ENCODE measurements around the gene TENM4. TPM values are rescaled to one million over a fixed set of nuclear protein-coding genes. Genes with fewer than 3 reads are reported as not detected.

TENM4 gene
- total RNA-seq, 4 donors from 2014 or later = 7.7 to 39.3 (median 16.1) TPM

DNA sequence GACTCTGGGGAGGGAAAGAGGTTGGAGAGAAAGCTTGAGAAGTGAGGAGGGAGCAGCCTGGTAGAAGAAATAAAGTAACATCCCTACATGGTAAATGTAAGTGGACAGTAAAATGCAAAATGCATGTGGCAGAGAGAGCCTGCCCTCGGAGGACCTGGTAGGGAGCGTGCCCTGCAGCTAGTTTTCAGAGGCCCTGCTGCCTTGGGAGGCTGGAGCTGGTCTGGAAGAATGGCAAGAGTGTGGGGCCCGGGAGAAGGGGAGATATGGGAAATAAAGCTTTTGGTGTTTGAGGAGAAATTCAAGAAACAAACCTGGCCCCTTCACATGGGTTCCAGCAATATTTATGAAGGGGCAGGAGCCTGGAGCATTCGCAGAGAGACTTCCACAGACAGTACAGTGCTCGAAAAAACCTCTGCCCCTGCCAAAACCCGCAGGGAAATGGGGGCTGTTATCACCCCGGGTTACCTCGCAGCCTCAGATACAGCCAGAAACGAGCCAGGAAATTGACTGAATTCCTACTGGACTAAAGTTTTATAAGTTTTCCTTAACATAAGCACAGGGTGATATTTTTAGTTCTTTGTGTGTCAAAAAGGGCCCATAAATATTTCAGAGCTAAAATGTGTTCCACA, 363.0 kb downstream of the TENM4 start:
- DNase-seq = no peak
- WGBS, 2 donors = 54 to 65% methylated on average over 9 of the region's 9 CpGs
- Histone ChIP-seq H3K27me3 (no peaks in the 10 kb centered on the region), H3K9me3 (no peaks in the 10 kb centered on the region), H3K36me3 (no peaks in the 10 kb centered on the region), H3K4me3 (no peak overlapping the region), H3K4me1 (peaks cover 0 to 15% (median 0%) of the 10 kb centered on the region in 3 donors), H3K27ac (no peak overlapping the region)
- no peak for TF ChIP-seq POLR2A (IDR thresholded peaks at IDR 0.05)
- TF ChIP-seq, protein P1, sequence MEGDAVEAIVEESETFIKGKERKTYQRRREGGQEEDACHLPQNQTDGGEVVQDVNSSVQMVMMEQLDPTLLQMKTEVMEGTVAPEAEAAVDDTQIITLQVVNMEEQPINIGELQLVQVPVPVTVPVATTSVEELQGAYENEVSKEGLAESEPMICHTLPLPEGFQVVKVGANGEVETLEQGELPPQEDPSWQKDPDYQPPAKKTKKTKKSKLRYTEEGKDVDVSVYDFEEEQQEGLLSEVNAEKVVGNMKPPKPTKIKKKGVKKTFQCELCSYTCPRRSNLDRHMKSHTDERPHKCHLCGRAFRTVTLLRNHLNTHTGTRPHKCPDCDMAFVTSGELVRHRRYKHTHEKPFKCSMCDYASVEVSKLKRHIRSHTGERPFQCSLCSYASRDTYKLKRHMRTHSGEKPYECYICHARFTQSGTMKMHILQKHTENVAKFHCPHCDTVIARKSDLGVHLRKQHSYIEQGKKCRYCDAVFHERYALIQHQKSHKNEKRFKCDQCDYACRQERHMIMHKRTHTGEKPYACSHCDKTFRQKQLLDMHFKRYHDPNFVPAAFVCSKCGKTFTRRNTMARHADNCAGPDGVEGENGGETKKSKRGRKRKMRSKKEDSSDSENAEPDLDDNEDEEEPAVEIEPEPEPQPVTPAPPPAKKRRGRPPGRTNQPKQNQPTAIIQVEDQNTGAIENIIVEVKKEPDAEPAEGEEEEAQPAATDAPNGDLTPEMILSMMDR (IDR thresholded peaks at IDR 0.05) = no peak
- intact Hi-C loops (cut with DNase I) = no loop called here

DNA sequence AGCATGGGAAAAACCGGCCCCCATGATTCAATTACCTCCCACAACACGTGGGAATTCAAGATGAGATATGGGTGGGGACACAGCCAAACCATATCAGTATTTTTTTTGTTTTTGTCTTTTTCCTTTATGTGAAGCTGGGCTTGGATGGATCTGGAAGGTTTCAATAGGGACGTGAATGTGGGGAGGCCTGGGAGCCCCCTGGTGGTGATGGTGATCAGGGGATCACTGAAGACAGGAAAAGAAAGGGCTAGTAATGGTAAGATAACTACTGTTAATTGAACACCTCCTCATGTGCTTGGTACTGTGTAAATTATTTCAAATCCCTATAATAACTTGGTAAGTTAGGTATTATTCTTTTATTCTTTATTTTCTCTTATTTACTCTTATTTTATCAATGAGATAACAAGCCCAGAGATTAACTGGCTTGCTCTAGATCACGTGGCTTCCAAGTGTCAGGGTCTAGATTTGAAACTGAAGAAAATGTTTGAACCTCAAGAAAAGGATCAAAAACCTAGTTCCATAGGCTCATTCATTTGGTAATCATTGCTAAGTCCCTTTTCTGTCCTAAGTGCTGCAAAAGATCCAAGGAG, 364.2 kb downstream of the TENM4 start:
- no peaks in the 10 kb centered on the region for H3K27me3 ChIP-seq
- peaks cover 0 to 15% (median 0%) of the 10 kb centered on the region in 3 donors for H3K4me1 ChIP-seq
- intact Hi-C loops (cut with DNase I) = no loop called here
- no peak overlapping the region for H3K27ac ChIP-seq
- WGBS, 2 donors = 77 to 78% methylated on average over 4 of the region's 4 CpGs
- H3K9me3 ChIP-seq = no peaks in the 10 kb centered on the region
- TF ChIP-seq, protein P1 (IDR thresholded peaks at IDR 0.05) = peak in 5 of 6 experiments; percentile 32 to 46 (median 45)
- no peak for TF ChIP-seq POLR2A (IDR thresholded peaks at IDR 0.05)
- H3K36me3 ChIP-seq = no peaks in the 10 kb centered on the region
- DNase-seq = no peak
- no peak overlapping the region for H3K4me3 ChIP-seq

DNA sequence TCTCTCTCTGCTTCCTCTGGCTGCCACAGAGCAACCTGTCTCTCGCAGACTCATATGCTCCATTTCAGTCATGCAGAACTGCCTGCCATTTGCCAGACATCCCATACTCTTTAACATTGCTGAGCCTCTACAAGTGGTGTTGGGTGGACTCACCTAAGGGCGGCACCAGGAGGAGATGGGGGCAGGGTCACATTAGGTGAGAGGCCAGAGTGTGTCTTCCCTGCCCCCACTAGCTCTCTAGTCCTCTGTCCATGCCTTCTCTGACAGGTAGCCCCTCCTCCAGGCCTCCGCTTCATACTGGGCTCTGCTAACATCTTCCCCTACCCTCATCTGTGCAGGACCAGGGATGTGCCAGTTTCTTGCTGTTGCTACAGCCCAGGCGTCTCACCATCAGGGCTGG, 366.3 kb downstream of the TENM4 start:
- Histone ChIP-seq H3K9me3 (no peaks in the 10 kb centered on the region), H3K36me3 (peaks cover 0 to 2% (median 0%) of the 10 kb centered on the region in 3 donors), H3K27me3 (no peaks in the 10 kb centered on the region), H3K4me1 (peaks cover 0 to 15% (median 0%) of the 10 kb centered on the region in 3 donors), H3K4me3 (no peak overlapping the region), H3K27ac (no peak overlapping the region)
- TF ChIP-seq, protein P1 (IDR thresholded peaks at IDR 0.05) = no peak
- TF ChIP-seq POLR2A (IDR thresholded peaks at IDR 0.05) = no peak
- WGBS, 2 donors = 89% methylated on average over 4 of the region's 4 CpGs
- DNase-seq = no peak
- intact Hi-C loops (cut with DNase I) = no loop called here

DNA sequence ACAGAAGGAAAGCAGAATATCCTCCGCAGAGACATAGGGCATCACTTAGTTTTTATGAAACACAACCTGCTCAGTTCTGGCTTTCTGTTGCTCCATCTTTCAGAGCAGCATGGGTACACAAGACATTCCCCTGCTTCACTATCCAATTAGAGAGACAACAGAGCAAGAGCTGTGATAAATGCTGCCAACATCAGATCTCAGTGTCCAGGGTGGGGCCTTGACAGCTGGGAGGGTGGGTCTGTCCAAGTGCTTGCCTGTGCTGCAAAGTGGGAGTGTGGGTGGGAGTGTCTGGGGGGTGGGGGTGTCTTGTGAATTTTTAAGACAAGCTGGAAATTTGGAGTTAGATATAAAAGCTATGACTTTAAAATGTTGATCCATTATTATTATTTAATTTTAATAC, 369.6 kb downstream of the TENM4 start:
- peaks cover 0 to 5% (median 0%) of the 10 kb centered on the region in 3 donors for H3K36me3 ChIP-seq
- 89 to 100% methylated on average over 1 of the region's 1 CpG for WGBS, 2 donors
- DNase-seq = no peak
- no peak for TF ChIP-seq POLR2A (IDR thresholded peaks at IDR 0.05)
- TF ChIP-seq, protein P1 (IDR thresholded peaks at IDR 0.05) = no peak
- H3K27me3 ChIP-seq = no peaks in the 10 kb centered on the region
- H3K9me3 ChIP-seq = no peaks in the 10 kb centered on the region
- intact Hi-C loops (cut with DNase I) = no loop called here
- no peaks in the 10 kb centered on the region for H3K4me1 ChIP-seq
- no peak overlapping the region for H3K4me3 ChIP-seq
- no peak overlapping the region for H3K27ac ChIP-seq

DNA sequence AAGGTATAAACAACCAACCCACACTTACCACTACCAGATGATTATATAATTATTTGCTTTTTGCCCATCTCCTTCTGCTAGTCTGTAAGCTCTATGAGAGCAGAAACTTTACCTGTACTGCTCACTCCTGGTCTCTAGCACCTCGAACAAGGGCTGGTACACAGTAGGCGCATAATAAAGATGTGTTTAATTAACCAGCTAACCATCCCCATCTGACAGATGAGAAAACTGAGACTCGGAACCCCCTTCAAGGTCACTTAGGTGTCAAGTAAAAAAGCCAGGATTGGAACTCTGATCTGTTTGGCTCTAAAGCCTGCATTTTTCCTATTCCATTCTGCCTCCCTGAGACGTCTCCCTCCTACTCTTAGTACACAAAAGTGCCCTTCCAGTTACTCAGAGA, 370.3 kb downstream of the TENM4 start:
- intact Hi-C loops (cut with DNase I) = no loop called here
- Histone ChIP-seq H3K4me1 (no peaks in the 10 kb centered on the region), H3K27me3 (no peaks in the 10 kb centered on the region), H3K27ac (no peak overlapping the region), H3K4me3 (no peak overlapping the region), H3K9me3 (no peaks in the 10 kb centered on the region), H3K36me3 (peaks cover 0 to 5% (median 0%) of the 10 kb centered on the region in 3 donors)
- TF ChIP-seq, protein P1 (IDR thresholded peaks at IDR 0.05) = no peak
- no peak for TF ChIP-seq POLR2A (IDR thresholded peaks at IDR 0.05)
- DNase-seq = no peak
- 82 to 86% methylated on average over 4 of the region's 4 CpGs for WGBS, 2 donors
